ENCODE results near the gene SLC22A31.

SLC22A31 gene

DNA sequence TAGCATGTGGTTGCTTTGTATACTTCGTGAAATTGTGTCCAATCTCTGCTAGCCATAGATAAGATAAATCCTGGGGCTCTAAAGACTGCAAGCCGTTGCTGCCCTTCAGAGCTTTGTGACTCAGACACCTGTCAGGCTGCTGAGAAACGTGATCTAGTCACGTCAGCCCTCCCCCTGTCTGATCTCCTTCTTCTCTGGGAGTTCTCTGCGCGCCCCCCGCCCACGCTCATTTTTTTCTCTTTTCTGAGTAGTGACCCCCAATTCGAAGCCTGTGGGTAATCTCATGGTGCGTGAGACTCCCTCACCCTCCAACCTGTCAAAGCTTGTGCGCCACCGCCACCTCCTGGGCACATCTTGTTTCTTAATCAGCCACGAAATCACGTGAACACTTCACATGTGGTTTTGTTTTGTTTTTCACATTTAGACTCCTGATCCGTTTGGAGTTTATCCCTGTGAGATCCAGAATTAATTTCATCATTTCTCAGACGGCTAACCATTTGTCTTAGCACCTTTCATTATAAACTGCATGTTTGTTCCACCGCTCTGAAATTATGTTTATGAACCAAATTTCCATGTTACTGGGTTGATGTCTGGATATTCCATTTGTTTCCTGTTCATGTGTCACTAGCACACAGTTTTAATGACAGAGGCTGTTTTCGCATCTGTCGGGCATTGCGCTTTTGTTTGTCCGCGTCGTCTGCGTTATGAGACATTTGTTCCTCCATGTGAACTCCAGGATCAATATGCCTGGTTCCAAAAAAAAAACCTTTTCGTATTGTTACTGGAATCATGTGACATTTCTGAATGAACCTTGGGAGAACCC is 16.2 kb upstream of the SLC22A31 start:
- DNase-seq: peak; percentile 74

GRCh38 chr16:89210904-89211515 is 10.7 kb upstream of the SLC22A31 start:
- no peak for DNase-seq

DNA sequence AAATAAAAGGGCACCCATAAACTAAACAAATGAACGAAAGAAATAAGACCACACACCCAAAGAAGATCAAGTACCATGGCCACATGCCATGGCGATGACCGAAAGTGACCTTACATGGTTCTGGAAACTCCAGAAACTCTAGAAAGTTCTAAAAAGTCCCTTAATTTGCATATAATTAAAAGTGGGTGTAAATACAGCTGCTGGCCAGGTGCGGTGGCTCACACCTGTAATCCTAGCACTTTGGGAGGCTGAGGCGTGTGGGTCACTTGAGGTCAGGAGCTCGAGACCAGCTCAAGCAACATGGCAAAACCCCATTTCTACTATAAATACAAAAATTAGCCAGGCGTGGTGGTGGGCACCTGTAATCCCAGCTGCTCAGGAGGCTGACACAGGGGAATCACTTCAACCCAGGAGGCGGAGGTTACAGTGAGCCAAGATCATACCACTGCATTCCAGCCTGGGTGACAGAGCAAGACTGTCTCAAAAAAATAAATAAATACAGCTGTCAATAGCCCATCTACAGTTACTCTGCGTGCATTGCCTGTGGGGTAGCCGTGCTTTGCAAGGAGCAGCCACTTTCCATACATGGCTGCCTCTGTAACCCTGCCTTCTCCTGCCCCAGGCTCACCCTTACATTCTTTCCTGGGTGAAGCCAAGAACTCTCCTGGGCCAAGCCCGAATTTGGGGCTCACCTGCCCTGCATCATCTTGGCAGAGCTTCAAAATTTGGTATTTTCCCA is 10.0 kb upstream of the SLC22A31 start:
- no peak for DNase-seq

GRCh38 chr16:89209522-89210044 is 9.2 kb upstream of the SLC22A31 start:
- DNase-seq: no peak

DNA sequence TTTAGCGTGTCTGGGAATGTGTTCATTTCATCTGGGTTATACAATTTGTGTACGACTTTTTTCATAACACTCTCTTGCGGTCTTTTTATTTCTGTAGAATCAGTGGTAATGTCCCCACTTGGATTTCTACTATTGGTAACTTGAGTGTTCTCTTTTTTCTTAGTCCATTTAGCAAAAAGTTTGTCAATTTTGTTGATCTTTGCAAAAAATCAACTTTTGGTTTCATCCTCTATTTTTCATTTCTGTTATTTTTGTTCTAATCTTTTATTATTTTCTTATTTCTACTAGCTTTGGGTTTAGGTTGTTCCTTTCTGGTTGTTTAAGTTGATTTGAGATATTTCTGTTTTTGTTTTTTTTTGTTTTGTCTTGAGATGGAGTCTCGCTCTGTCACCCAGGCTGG is 7.7 kb upstream of the SLC22A31 start:
- DNase-seq: no peak

DNA sequence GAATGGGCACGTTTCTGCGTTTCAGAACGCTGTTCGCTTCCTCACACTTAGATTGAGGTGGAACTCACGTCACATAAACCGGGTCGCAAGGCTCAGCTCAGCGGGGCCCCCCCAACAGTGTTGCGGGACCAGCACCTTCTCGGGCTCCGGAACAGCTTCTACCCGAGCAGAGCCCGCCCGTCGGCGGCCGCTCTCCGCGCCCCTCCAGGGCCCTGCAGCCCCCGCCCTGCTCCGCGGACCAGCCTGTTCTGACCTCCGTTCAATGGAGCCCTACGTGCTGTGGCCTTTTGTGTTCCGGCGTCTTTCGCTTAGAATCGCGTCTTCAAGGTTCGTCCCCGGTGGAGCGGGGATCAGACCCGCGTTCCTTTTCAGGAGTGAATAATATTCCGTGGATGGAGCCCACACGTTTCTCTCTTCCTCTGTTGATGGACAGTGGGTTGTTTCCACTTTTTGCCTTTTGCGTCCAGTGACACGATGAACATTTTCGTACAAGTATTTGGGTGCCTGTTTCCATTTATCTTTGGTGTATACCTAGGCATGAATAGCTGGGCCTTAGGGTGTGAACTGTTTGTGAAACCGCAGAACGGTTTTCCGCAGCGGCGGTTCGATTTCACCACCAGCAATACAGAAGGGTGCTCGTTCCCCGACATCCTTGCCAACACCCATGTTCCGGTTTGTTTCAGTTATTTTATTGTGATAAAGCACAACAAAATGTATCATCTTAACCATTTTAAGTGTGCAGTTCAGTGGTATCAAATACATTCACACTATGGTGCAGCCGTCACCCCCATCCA is 2.3 kb upstream of the SLC22A31 start:
- no peak for DNase-seq

DNA sequence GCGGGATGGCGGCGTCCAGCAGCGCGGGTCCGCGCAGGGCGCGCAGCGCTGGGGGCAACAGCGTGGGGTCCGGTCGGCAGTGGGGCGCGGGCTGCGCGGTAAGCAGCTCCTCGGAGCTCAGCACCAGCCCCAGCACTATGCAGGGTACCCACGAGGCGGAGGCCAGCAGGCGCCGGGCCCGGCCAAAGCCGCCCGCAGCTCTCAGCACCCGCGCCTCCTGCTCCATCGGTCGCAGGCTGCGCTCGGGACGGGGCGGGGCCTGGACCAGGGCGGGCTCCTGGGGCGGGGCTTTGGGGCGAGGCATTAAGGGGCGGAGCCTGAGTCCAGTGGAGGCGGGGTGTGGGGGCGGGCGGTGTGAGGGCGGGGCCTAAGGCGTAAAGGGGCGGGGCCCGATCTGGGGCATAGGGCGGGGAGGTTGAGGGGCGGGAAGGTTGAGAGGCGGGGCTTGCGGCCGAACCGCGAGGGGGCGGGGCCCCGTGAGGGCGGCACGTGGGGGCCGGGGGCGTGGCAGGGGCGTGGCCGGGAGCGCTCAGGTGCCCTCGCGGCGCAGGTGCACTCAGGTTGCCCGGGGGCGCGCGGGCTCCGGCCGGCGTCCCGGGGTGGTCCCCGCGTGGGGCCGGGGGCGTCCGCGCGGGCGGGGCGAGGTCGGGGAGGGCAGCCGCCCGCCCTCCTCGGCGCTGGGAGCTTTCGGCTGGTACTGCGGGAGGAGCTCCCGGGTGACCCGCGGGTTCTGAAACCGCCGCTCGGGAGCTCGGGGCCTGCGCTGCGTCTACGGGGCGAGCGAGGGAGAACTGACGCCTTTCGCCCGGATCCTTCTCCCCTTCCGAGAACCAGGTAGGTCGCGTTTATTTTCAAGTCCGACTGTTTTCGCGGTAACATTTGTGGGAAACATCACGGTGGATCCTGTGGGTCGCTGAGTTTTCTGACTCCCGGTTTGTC is 1.4 kb upstream of the SLC22A31 start:
- DNase-seq: peak; percentile 77

GRCh38 chr16:89200850-89201411 is 594 bp upstream of the SLC22A31 start:
- no peak for DNase-seq

GRCh38 chr16:89199241-89200123 is 855 bp downstream of the SLC22A31 start:
- DNase-seq: no peak

DNA sequence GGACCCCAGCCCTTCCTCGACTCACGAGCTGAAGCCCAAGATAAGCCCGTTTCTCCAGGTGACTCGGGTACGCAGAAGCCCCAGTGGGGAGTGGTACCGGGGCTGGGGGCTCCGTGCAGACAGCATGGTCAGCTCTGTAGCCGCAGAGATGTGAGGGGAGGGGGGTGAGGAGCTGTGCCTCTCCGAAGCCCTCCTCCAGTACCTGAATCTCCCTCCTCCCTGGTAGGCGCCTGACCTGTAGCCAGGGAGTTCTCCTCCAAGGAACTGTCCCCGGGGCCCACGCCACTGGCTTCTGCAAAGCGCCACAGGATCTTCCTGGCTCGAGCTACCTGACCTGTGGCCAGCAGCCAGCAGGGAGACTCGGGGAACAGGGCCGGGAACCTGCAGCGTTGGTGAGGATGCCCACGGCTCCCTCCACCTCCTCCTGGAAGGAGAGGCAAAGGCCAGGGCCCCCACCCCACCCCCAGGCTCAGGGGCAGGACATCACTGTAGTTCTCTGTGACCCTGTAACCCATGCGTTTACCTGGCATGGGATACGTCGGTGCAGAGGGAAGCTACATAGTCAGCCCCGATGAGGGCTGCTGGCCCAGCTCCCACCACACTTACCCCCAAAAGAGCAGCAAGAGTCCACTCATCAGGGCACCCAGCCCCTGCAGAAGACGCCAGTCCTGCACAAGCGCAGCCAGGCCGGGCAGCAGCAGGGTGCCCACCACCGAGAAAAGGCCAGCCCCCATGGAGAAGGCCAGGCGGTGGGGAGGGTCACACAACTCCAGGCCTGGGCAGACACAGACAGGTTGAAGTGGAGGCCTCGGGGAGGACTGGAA is 1.7 kb downstream of the SLC22A31 start:
- no peak for DNase-seq

- DNase-seq: no peak
Measured at GRCh38 chr16:89197633-89198416, 2.5 kb downstream of the SLC22A31 start.

DNA sequence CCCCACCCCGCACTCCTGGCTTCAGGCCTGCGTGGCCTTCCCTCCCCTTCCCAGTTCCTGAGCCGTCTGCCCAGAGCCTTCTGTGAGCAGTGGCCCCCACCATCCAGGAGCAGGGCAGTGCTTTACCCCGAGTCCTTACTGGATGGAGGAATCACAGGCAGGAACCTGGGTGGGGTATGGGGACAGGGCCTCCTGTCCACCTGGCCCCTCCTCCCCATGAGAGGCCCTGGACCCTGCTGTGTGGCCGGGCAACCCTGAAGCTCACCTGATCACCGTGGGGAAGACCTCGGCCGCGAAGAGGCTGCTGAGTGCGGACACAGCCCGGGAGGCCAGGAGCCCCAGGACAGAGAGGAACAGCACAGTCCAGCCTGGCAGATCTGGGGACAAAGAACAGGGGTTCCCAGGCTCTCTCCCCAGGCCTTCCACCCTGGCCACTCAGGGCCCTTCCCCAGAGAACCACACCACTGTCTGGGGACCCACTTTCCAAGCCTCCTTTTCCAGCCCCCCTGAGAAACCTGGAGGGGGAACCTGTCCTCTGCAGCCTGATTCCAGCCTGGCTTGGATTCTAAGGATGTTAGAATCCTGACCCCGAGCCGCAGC is 3.2 kb downstream of the SLC22A31 start:
- DNase-seq: no peak

DNA sequence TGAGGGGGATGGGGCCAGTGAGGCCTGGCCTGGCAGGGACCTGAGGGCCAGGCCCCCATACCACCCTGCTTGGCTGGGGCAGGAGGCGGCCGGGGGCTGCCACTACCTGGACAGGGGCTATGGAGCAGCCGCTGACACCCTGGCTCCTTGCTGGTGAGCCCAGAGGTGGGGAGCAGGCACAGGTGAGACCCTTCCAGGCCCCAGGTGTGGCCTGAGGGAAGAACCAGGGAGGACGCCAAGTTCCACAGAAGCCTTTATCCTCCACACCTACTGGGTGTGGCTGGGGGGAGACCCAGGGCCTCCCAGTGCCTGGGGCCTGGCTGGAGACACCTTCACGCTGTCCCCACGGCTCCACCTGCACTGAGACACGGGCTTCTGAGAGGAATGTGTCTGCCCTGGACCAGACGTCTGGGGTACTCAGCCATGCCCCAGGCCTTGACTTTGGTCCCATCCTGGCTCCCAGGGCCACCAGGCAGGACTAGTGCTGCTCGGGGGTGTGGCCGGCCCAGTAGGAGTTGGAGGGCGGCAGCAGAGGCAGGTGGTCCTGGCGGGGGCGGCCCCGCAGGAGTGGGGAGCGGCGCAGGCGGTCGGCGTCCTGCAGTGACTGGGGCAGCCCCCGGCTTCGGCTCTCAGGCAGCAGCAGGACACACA is 4.7 kb downstream of the SLC22A31 start:
- DNase-seq: no peak

DNA sequence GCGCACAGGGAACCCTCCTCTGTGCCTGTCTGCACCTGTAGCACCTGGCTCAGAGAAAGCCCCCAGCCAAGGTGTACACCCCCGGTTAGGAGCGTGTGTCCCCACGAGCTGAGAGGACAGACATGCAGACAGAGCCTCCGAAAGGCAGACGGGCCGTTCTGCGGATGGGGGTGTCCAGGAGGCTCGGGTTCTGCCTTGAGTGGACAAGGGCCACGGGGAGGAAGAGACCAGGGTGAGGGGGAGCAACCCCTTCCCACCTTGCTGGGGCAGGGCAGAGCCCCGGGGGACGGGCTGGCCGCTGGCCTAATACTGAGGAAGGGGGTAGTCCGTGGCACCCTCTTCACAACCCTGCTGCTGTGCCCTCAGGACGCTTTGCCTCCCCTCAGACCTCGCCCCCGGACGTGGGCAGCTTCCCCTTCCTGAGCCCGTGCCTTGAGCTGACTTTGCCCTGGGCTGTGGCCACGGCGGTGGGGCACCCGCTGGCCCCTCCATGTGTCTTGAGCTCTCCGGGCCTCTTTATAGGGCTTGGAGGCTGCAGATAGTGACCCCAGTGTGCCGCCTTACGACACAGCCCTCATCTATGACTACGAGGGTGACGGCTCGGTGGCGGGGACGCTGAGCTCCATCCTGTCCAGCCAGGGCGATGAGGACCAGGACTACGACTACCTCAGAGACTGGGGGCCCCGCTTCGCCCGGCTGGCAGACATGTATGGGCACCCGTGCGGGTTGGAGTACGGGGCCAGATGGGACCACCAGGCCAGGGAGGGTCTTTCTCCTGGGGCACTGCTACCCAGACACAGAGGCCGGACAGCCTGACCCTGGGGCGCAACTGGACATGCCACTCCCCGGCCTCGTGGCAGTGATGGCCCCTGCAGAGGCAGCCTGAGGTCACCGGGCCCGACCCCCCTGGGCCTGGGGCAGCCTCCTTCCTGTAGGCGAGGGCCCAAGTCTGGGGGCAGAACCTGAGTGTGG is 5.7 kb downstream of the SLC22A31 start:
- no peak for DNase-seq

- DNase-seq: no peak
Measured at GRCh38 chr16:89193576-89194293, 6.6 kb downstream of the SLC22A31 start.
